OCI-LY7 (cell line): Measurements from ENCODE around the gene ZNF749. TPM values are rescaled to one million over a fixed set of nuclear protein-coding genes. Genes with fewer than 3 reads are reported as not detected.

Source experiments
- BruUV-seq: library from RNA; stranded (reverse); fragments of 400-500 nt; replicated peaks from 2 replicates; lab custom pipeline; 2021; lab: Mats Ljungman, UMichigan
- CTCF ChIA-PET: fragments of 300-600 bp; sonication (Branson Sonifier 250); formaldehyde crosslinking; loops from one replicate; lab custom pipeline; 2022; ENCODE audit warnings: antibody characterized with exemption; ENCODE audit not compliant: unreplicated experiment; lab: Charles Lee
- POLR2A ChIA-PET: fragments of 300-600 bp; sonication (Branson Sonifier 250); formaldehyde crosslinking; loops from one replicate; lab custom pipeline; 2022; ENCODE audit warnings: antibody characterized with exemption; lab: Charles Lee
- DNase-seq: peaks from one replicate; pipeline ENCODE4 v3.0.0-alpha.2; 2015; ENCODE audit warnings: low spot score
- H2AFZ ChIP-seq: fragments of 200-600 bp; sonication (generic), shearing (Covaris generic); 2 replicates; pipeline ENCODE4 v1.6.1; 2014; ENCODE audit warnings: mild to moderate bottlenecking, antibody characterized with exemption, low read length, moderate library complexity
- H3K27ac ChIP-seq: fragments of 200-600 bp; sonication (generic); 2 replicates; pipeline ENCODE4 v1.5.1; 2014; ENCODE audit warnings: mixed run types, low read depth, mild to moderate bottlenecking, moderate library complexity, low read length, inconsistent platforms; ENCODE audit not compliant: poor library complexity, severe bottlenecking
- H3K36me3 ChIP-seq: fragments of 200-600 bp; sonication (generic); 2 replicates; pipeline ENCODE4 v1.6.1; 2014; ENCODE audit warnings: mild to moderate bottlenecking, antibody characterized with exemption, low read length, moderate library complexity, mixed read lengths; ENCODE audit not compliant: insufficient read depth
- H3K4me1 ChIP-seq: fragments of 200-600 bp; sonication (generic); 2 replicates; pipeline ENCODE4 v1.5.1; 2014; ENCODE audit warnings: mild to moderate bottlenecking, low read length; ENCODE audit not compliant: insufficient read depth, poor library complexity, severe bottlenecking
- H3K4me2 ChIP-seq: fragments of 200-600 bp; sonication (generic); 2 replicates; pipeline ENCODE4 v1.6.1; 2014; ENCODE audit warnings: mild to moderate bottlenecking, low read length
- H3K4me3 ChIP-seq: fragments of 200-600 bp; sonication (generic); 2 replicates; pipeline ENCODE4 v1.5.1; 2014; ENCODE audit warnings: mild to moderate bottlenecking, low read depth, low read length; ENCODE audit not compliant: poor library complexity, severe bottlenecking
- H3K79me2 ChIP-seq: fragments of 200-600 bp; sonication (generic); 2 replicates; pipeline ENCODE4 v1.6.1; 2016; ENCODE audit warnings: low read depth, mild to moderate bottlenecking, low read length, moderate library complexity, mixed read lengths; ENCODE audit not compliant: insufficient read depth
- H3K9me2 ChIP-seq: fragments of 200-600 bp; sonication (generic); 2 replicates; pipeline ENCODE4 v1.6.1; 2016; ENCODE audit warnings: mild to moderate bottlenecking, low read length, mixed read lengths; ENCODE audit not compliant: insufficient read depth
- H3K9me3 ChIP-seq: fragments of 200-600 bp; sonication (generic); 2 replicates; pipeline ENCODE4 v1.6.1; 2014; ENCODE audit warnings: mild to moderate bottlenecking, mixed run types, low read length, mixed read lengths
- H4K20me1 ChIP-seq: fragments of 200-600 bp; sonication (generic); 2 replicates; pipeline ENCODE4 v1.6.1; 2014; ENCODE audit warnings: mild to moderate bottlenecking, antibody characterized with exemption, low read length, moderate library complexity, mixed read lengths; ENCODE audit not compliant: insufficient read depth
- EZH2phosphoT487 ChIP-seq: fragments of 200-600 bp; sonication (generic); IDR thresholded peaks from 2 replicates; pipeline ENCODE4 v1.6.1; 2018; ENCODE audit warnings: low read depth, borderline replicate concordance, mild to moderate bottlenecking, mixed run types, antibody characterized with exemption, low read length, moderate library complexity, mixed read lengths
- intact Hi-C: fragments of 100-400 bp; cut with micrococcal nuclease; formaldehyde crosslinking; loops from one replicate; pipeline ENCODE4 v1.10.0; 2022; ENCODE audit not compliant: unreplicated experiment
- total RNA-seq, 2 experiments: library from RNA; depleted of rRNA in 1 of 2; stranded (reverse); fragments of >200 nt in 1 of 2; shearing (Covaris generic) in 1 of 2; gene quantifications; 2 replicates each; pipeline ENCODE4 v1.2.3, GENCODE V29; 2014 to 2022
- TF ChIP-seq, protein P1 (sequence below): fragments of 200-600 bp; sonication (generic); conservative IDR thresholded peaks from 2 replicates; pipeline ENCODE4 v1.5.1; 2014; ENCODE audit warnings: mild to moderate bottlenecking, antibody characterized with exemption, low read length, moderate library complexity, mixed read lengths

The ZNF749 gene
- total RNA-seq, 2 experiments from 2014 or later, result 14.2 to 27.1 TPM

DNA sequence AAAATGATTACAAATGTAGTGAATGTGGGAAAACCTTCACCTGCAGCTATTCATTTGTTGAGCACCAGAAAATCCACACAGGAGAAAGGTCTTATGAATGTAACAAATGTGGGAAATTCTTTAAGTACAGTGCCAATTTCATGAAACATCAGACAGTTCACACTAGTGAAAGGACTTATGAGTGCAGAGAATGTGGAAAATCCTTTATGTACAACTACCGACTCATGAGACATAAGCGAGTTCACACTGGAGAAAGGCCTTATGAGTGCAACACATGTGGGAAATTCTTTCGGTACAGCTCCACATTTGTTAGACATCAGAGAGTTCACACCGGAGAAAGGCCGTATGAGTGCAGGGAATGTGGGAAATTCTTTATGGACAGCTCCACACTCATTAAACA is 36.3 kb upstream of the ZNF749 start:
- Histone ChIP-seq H3K36me3 (peaks cover 48% of the 10 kb centered on the region), H3K4me3 (no peak overlapping the region), H3K27ac (no peak overlapping the region), H3K9me2 (no peaks in the 10 kb centered on the region), H3K9me3 (peaks cover 15% of the 10 kb centered on the region; the same call in 1 of the 2 replicates), H3K79me2 (no peaks in the 10 kb centered on the region), H3K4me2 (no peak overlapping the region), H3K4me1 (no peaks in the 10 kb centered on the region), H2AFZ (no peak overlapping the region), H4K20me1 (no peaks in the 10 kb centered on the region)
- no peak for DNase-seq
- CTCF ChIA-PET, result no interaction called here
- TF ChIP-seq EZH2phosphoT487, result no peak
- TF ChIP-seq, protein P1, sequence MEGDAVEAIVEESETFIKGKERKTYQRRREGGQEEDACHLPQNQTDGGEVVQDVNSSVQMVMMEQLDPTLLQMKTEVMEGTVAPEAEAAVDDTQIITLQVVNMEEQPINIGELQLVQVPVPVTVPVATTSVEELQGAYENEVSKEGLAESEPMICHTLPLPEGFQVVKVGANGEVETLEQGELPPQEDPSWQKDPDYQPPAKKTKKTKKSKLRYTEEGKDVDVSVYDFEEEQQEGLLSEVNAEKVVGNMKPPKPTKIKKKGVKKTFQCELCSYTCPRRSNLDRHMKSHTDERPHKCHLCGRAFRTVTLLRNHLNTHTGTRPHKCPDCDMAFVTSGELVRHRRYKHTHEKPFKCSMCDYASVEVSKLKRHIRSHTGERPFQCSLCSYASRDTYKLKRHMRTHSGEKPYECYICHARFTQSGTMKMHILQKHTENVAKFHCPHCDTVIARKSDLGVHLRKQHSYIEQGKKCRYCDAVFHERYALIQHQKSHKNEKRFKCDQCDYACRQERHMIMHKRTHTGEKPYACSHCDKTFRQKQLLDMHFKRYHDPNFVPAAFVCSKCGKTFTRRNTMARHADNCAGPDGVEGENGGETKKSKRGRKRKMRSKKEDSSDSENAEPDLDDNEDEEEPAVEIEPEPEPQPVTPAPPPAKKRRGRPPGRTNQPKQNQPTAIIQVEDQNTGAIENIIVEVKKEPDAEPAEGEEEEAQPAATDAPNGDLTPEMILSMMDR, result no peak
- intact Hi-C loops, result no loop called here
- TSS peak; percentile 68 for BruUV-seq
- POLR2A ChIA-PET, result no interaction called here

DNA sequence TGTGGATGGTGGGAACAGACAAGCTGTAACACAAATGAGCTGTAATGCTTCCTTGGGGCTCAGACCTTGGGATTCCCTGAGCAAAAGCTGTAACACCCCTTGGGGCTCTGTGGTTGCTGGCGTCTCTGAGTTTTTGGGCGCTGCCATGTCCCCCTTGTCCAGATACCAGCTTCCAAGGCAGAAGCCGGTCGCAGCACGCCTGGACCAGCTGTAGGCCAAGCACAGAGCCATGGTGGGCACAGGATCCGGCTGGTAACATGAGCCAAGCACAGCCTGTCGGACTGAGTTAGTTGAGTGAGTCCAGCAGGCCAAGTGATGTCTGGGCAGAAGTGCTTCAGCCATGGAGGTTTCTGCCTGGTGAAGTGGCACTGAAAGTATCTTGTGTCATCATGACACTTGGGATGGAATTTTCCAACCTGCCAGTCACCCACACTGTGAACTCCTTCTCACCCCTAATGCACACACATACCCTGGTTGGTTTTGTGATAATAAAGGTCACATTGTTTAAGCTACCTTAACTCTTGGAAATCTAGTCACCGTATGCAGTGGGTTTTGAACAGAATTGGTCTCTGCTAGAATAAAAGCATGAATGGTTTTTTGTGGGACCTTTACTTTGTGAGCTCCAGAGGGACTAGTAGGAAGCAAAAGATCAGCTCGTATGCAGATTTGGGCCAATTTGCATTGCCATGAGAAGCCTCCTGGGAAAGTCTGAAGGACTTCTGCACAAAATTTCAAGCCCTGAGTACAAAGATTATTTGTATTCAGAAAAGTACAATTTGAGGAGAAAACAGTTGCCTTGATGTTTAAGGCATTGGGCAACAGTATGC is 31.2 kb upstream of the ZNF749 start:
- no peak overlapping the region for H3K4me2 ChIP-seq
- no peaks in the 10 kb centered on the region for H3K4me1 ChIP-seq
- no peaks in the 10 kb centered on the region for H3K79me2 ChIP-seq
- peaks cover 18% of the 10 kb centered on the region; the same call in 1 of the 2 replicates for H3K9me3 ChIP-seq
- H3K4me3 ChIP-seq, result no peak overlapping the region
- H2AFZ ChIP-seq, result no peak overlapping the region
- no peak for TF ChIP-seq EZH2phosphoT487
- H3K36me3 ChIP-seq, result peaks cover 21% of the 10 kb centered on the region
- no peak for DNase-seq
- intact Hi-C loops, result no loop called here
- ChIA-PET POLR2A (no interaction called here), CTCF (no interaction called here)
- no peak overlapping the region for H3K27ac ChIP-seq
- no peaks in the 10 kb centered on the region for H3K9me2 ChIP-seq
- BruUV-seq, result no TSS peak
- no peaks in the 10 kb centered on the region for H4K20me1 ChIP-seq

DNA sequence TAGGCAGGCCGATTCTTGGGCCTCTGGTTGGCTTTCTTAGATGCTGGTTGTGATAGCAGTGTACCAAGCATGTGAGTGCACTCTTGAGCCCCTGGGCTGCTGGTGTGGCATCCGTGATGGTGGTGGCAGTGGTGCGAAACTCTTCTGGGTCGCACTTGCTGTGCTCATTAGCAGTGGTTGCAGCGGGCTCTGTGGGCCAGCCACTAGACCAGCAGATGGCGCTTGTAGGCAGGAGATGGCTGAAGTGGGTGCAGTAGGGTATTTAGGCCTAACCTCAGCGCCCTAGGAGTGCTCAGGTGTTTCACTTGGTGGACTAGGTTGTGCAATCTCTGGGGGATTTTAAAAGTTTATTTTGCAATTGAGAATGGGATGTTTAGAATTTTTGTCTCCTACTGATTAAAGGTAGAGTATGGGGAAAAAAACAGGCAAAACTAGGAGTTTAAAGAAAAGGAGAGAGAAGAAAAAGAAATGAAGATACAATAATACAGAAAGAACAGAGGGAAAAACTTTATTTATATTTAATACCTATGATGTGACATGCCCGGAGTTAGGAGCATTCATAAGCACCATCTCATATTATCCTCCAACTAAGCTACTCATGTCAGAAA is 28.5 kb upstream of the ZNF749 start:
- Histone ChIP-seq H4K20me1 (no peaks in the 10 kb centered on the region), H3K4me3 (no peak overlapping the region), H2AFZ (no peak overlapping the region), H3K4me2 (no peak overlapping the region), H3K36me3 (peaks cover 4% of the 10 kb centered on the region; the same call in 1 of the 2 replicates), H3K9me3 (peaks cover 18% of the 10 kb centered on the region; the same call in 1 of the 2 replicates), H3K27ac (no peak overlapping the region), H3K79me2 (no peaks in the 10 kb centered on the region; the same call in 1 of the 2 replicates), H3K9me2 (no peaks in the 10 kb centered on the region), H3K4me1 (peaks cover 4% of the 10 kb centered on the region)
- CTCF ChIA-PET, result no interaction called here
- intact Hi-C loops, result no loop called here
- BruUV-seq, result no TSS peak
- peak; percentile 69 for DNase-seq
- TF ChIP-seq, protein P1, result peak; percentile 90
- no peak for TF ChIP-seq EZH2phosphoT487
- POLR2A ChIA-PET, result no interaction called here
